BJ (cell line): ENCODE measurements around the gene B3GNT8. TPM values are rescaled to one million over a fixed set of nuclear protein-coding genes. Genes with fewer than 3 reads are reported as not detected.

Experiments
- CTCF ChIA-PET: fragments of 350-600 bp; formaldehyde crosslinking; extraction: SDS; loops from one replicate; lab custom pipeline; 2021; ENCODE audit warnings: antibody characterized with exemption, inconsistent platforms; lab: Yijun Ruan, JAX
- POLR2A ChIA-PET: fragments of 300-600 bp; sonication (Branson Sonifier 250); formaldehyde crosslinking; extraction: SDS; loops from one replicate; lab custom pipeline; 2021; ENCODE audit warnings: antibody characterized with exemption; lab: Charles Lee
- DNase-seq: peaks from one replicate; pipeline ENCODE4 v3.0.0-alpha.2; 2011; ENCODE audit warnings: low read depth
- H3K27me3 ChIP-seq: 2 replicates; pipeline ENCODE4 v1.6.0; 2011; ENCODE audit warnings: low read length; ENCODE audit not compliant: control insufficient read depth, insufficient read depth
- H3K36me3 ChIP-seq: 2 replicates; pipeline ENCODE4 v1.5.1; 2011; ENCODE audit warnings: low read length; ENCODE audit not compliant: control insufficient read depth, insufficient read depth
- H3K4me3 ChIP-seq: 2 replicates; pipeline ENCODE4 v1.5.1; 2011; ENCODE audit warnings: low read depth, mild to moderate bottlenecking, control low read depth, low read length
- polyA plus RNA-seq: library from polyadenylated mRNA; depleted of rRNA; stranded (reverse); fragments of >200 nt; gene quantifications from 2 replicates; pipeline ENCODE4 v1.2.3, GENCODE V29; 2011
- TF ChIP-seq, protein P1 (sequence below): IDR thresholded peaks from 2 replicates; pipeline ENCODE4 v1.5.1; 2011; ENCODE audit warnings: low read depth, mild to moderate bottlenecking, control low read depth, inconsistent platforms, low read length, moderate library complexity; ENCODE audit not compliant: insufficient read depth

Gene B3GNT8
- polyA plus RNA-seq, 1 experiment = 0.36 TPM

DNA sequence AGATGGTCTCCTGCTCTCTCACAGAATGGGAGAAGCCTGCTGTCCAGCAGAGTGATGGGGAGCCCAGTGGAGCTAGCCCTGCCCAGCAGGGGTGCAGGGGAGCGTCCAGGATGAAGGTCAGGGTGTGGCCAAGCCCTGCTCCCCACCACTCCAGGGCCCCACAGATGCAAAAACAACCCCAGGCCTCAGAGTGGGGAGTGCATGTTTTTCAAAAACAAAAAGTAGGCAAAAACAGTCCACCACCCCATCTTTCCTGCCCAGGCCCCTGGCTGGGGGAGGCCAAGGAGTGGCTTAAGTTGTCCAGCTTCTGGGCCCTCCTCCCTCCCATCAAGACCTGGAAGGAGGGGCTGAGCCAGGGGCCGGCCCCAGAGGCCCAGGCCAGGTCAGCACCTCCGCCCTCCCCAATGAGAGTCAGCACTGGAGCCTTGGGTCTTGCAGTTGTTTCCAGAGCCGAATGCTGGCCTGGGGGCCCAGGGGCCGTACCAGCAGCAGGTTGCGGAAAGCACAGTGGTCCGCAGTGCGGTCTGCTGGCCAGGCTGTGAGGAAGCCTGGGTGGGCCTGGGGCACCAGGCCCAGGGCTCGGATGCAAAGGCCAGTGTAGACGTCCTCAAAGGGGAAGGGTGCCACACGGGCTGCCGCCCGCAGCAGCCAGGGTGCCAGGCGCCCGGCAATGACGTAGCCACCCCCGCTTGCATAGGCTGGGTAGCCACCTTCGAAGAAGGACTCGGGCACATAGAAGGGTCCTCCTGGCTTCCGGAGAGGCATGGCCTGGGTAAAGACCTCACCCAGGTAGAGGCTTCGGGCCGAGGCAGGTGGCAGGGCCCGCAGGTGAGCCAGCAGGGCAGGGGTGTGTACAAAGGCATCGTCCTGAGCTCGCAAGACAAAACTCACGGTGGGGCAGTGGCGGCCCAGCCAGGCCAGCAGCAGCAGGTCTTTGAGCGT is 1.7 kb downstream of the B3GNT8 start:
- CTCF ChIA-PET = interaction anchor here (0.6 to 0.7 kb wide), 2 partner anchors 17 to 18 kb away, joined by 3 read pairs; no protein-coding TSS in a partner anchor
- peaks cover 22% of the 10 kb centered on the region for H3K36me3 ChIP-seq
- TF ChIP-seq, protein P1, sequence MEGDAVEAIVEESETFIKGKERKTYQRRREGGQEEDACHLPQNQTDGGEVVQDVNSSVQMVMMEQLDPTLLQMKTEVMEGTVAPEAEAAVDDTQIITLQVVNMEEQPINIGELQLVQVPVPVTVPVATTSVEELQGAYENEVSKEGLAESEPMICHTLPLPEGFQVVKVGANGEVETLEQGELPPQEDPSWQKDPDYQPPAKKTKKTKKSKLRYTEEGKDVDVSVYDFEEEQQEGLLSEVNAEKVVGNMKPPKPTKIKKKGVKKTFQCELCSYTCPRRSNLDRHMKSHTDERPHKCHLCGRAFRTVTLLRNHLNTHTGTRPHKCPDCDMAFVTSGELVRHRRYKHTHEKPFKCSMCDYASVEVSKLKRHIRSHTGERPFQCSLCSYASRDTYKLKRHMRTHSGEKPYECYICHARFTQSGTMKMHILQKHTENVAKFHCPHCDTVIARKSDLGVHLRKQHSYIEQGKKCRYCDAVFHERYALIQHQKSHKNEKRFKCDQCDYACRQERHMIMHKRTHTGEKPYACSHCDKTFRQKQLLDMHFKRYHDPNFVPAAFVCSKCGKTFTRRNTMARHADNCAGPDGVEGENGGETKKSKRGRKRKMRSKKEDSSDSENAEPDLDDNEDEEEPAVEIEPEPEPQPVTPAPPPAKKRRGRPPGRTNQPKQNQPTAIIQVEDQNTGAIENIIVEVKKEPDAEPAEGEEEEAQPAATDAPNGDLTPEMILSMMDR = no peak
- DNase-seq = no peak
- POLR2A ChIA-PET = no interaction called here
- no peaks in the 10 kb centered on the region for H3K27me3 ChIP-seq
- no peak overlapping the region for H3K4me3 ChIP-seq

DNA sequence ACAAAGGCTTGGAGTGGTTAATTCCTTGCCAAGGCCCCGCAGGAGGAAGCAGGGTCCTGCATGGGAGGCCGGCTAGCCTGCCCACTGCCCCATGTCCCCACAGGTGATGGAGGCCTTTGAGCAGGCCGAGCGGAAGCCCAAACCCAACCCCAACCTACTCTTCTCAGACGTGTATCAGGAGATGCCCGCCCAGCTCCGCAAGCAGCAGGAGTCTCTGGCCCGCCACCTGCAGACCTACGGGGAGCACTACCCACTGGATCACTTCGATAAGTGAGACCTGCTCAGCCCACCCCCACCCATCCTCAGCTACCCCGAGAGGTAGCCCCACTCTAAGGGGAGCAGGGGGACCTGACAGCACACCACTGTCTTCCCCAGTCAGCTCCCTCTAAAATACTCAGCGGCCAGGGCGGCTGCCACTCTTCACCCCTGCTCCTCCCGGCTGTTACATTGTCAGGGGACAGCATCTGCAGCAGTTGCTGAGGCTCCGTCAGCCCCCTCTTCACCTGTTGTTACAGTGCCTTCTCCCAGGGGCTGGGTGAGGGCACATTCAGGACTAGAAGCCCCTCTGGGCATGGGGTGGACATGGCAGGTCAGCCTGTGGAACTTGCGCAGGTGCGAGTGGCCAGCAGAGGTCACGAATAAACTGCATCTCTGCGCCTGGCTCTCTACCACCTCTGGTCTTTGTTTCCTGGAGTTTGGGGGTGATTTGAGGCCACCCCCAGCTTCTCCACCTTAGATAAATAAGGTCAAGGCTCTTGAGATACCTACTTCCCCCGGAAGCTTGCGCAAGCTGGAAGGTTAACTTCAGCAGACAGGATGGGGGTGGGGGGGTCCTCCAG is 2.6 kb downstream of the B3GNT8 start:
- ChIA-PET POLR2A (no interaction called here), CTCF (interaction anchor here (0.7 kb wide), 1 partner anchor 17 kb away, joined by 3 read pairs; no protein-coding TSS in a partner anchor)
- DNase-seq = no peak
- Histone ChIP-seq H3K27me3 (no peaks in the 10 kb centered on the region), H3K36me3 (peaks cover 24% of the 10 kb centered on the region), H3K4me3 (no peak overlapping the region)
- TF ChIP-seq, protein P1 = no peak

DNA sequence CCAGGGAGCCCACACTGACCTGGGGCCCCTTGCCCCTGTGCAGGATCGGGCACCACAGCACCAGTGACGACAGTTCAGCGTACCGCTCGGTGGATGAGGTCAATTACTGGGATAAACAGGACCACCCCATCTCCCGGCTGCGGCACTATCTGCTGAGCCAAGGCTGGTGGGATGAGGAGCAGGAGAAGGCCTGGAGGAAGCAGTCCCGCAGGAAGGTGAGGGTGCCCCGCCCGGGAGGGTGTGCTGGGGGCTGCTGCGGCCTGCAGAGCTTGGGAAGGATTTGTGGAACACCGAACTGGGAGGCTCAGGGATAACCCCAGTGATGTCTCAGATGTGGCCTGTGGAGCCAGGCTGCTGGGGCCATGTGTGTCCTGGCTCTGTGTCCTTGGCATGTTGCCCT is 4.2 kb downstream of the B3GNT8 start:
- TF ChIP-seq, protein P1 = no peak
- POLR2A ChIA-PET = no interaction called here
- Histone ChIP-seq H3K27me3 (no peaks in the 10 kb centered on the region), H3K4me3 (no peak overlapping the region), H3K36me3 (peaks cover 32% of the 10 kb centered on the region)
- DNase-seq = no peak
- CTCF ChIA-PET = no interaction called here

DNA sequence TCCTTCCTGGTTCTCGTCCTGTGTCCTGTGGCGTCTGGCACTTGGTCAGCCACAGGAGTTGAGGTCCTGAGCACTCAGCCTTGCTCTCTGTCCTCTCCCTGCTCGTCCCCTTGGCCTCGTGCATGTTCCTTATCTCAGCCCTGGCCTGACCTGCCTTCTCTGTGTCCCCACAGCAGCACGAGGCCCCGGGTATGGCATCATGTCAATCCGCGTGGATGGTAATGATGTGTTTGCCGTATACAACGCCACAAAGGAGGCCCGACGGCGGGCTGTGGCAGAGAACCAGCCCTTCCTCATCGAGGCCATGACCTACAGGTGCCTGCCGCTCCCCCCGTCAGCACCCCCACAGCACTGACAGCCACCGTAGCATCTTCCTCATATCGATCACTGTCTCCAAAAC is 4.7 kb downstream of the B3GNT8 start:
- H3K36me3 ChIP-seq = peaks cover 32% of the 10 kb centered on the region
- no peak for DNase-seq
- H3K27me3 ChIP-seq = no peaks in the 10 kb centered on the region
- H3K4me3 ChIP-seq = no peak overlapping the region
- ChIA-PET CTCF (no interaction called here), POLR2A (no interaction called here)
- TF ChIP-seq, protein P1 = no peak

DNA sequence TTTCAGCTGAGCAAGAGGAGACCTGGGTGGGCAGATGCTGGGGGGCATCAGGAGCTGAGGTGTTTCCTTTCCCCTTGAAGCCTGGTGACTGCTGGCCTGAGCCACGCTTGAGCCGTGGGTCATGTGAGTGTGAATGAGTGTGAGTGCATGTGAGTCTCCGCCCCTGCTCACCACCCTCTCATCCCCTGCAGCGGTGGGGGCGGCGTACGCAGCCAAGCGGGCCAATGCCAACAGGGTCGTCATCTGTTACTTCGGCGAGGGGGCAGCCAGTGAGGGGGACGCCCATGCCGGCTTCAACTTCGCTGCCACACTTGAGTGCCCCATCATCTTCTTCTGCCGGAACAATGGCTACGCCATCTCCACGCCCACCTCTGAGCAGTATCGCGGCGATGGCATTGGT is 5.2 kb downstream of the B3GNT8 start:
- no peaks in the 10 kb centered on the region for H3K27me3 ChIP-seq
- H3K4me3 ChIP-seq = no peak overlapping the region
- ChIA-PET CTCF (no interaction called here), POLR2A (no interaction called here)
- DNase-seq = no peak
- TF ChIP-seq, protein P1 = no peak
- peaks cover 32% of the 10 kb centered on the region for H3K36me3 ChIP-seq
